IMR-90 (cell line): Measurements from ENCODE around the gene AKNA. TPM values are rescaled to one million over a fixed set of nuclear protein-coding genes. Genes with fewer than 3 reads are reported as not detected.

Source experiments
- ATAC-seq: fragments of 200-7000 bp; cut with Tn5 transposase; 2 replicates; pipeline ENCODE4 v1.9.1; 2020; ENCODE audit warnings: low read depth, mild to moderate bottlenecking, moderate library complexity
- BruUV-seq: library from RNA; stranded (reverse); fragments of 400-500 nt; replicated peaks from 2 replicates; lab custom pipeline; 2021; lab: Mats Ljungman, UMichigan
- CTCF ChIA-PET: fragments of 300-600 bp; formaldehyde crosslinking; extraction: SDS; loops from one replicate; lab custom pipeline; 2021; ENCODE audit warnings: antibody characterized with exemption; lab: Yijun Ruan, JAX
- POLR2A ChIA-PET: fragments of 300-600 bp; sonication (Branson Sonifier 250); formaldehyde crosslinking; loops from one replicate; lab custom pipeline; 2022; ENCODE audit warnings: antibody characterized with exemption; ENCODE audit not compliant: unreplicated experiment; lab: Charles Lee
- DNase-seq: peaks from one replicate; pipeline ENCODE4 v3.0.0; 2013
- H2AFZ ChIP-seq: replicated peaks from 2 replicates; pipeline ENCODE3; 2013; ENCODE audit warnings: low read length, mild to moderate bottlenecking; ENCODE audit not compliant: poor library complexity
- H2AK5ac ChIP-seq: 2 replicates; pipeline ENCODE4 v1.6.1; 2013; ENCODE audit warnings: low read depth, low read length, inconsistent platforms
- H2AK9ac ChIP-seq: replicated peaks from 2 replicates; pipeline ENCODE3; 2013; ENCODE audit warnings: mild to moderate bottlenecking, low read depth, low read length, moderate library complexity; ENCODE audit not compliant: poor library complexity
- H2BK120ac ChIP-seq: 2 replicates; pipeline ENCODE4 v1.6.1; 2013; ENCODE audit warnings: low read depth, low read length, inconsistent platforms
- H2BK15ac ChIP-seq: 3 replicates; pipeline ENCODE4 v1.6.1; 2013; ENCODE audit warnings: low read depth, low read length, inconsistent platforms
- H2BK20ac ChIP-seq: 2 replicates; pipeline ENCODE4 v1.6.1; 2013; ENCODE audit warnings: low read depth, mild to moderate bottlenecking, inconsistent platforms, low read length, moderate library complexity
- H2BK5ac ChIP-seq: 2 replicates; pipeline ENCODE4 v1.6.1; 2013; ENCODE audit warnings: mild to moderate bottlenecking, low read depth, low read length, inconsistent platforms; ENCODE audit not compliant: poor library complexity, severe bottlenecking
- H3K14ac ChIP-seq: replicated peaks from 2 replicates; pipeline ENCODE4 v1.6.1; 2013; ENCODE audit warnings: low read depth, low read length, inconsistent platforms
- H3K18ac ChIP-seq: 2 replicates; pipeline ENCODE4 v1.6.1; 2013; ENCODE audit warnings: low read depth, low read length, control low read depth
- H3K23ac ChIP-seq: 2 replicates; pipeline ENCODE4 v1.6.1; 2013; ENCODE audit warnings: low read depth, low read length, inconsistent platforms
- H3K27ac ChIP-seq: 2 replicates; pipeline ENCODE4 v1.5.1; 2013; ENCODE audit warnings: mild to moderate bottlenecking, control low read depth, low read length; ENCODE audit not compliant: insufficient read depth
- H3K27me3 ChIP-seq: 2 replicates; pipeline ENCODE4 v1.6.1; 2013; ENCODE audit warnings: low read length; ENCODE audit not compliant: control insufficient read depth, insufficient read depth
- H3K36me3 ChIP-seq: 2 replicates; pipeline ENCODE4 v1.6.1; 2013; ENCODE audit warnings: low read length, mixed read lengths; ENCODE audit not compliant: control insufficient read depth, insufficient read depth
- H3K4ac ChIP-seq: 2 replicates; pipeline ENCODE4 v1.6.1; 2013; ENCODE audit warnings: low read depth, low read length, inconsistent platforms
- H3K4me1 ChIP-seq: 2 replicates; pipeline ENCODE4 v1.6.1; 2013; ENCODE audit warnings: low read length, mixed read lengths; ENCODE audit not compliant: control insufficient read depth, insufficient read depth
- H3K4me2 ChIP-seq: 2 replicates; pipeline ENCODE4 v1.6.1; 2013; ENCODE audit warnings: low read depth, mild to moderate bottlenecking, control low read depth, low read length, moderate library complexity
- H3K4me3 ChIP-seq: 2 replicates; pipeline ENCODE4 v1.5.1; 2013; ENCODE audit warnings: low read depth, mild to moderate bottlenecking, control low read depth, low read length, moderate library complexity; ENCODE audit not compliant: insufficient read depth
- H3K56ac ChIP-seq: 2 replicates; pipeline ENCODE4 v1.6.1; 2013; ENCODE audit warnings: low read length, inconsistent platforms; ENCODE audit not compliant: insufficient read depth; ENCODE audit errors: extremely low read depth
- H3K79me1 ChIP-seq, 2 experiments: 2 replicates each; pipeline ENCODE4 v1.6.1; 2013; ENCODE audit warnings: low read length in 2 of 2, inconsistent platforms in 1 of 2, low read depth in 1 of 2
- H3K9ac ChIP-seq: 2 replicates; pipeline ENCODE4 v1.6.1; 2013; ENCODE audit warnings: low read depth, low read length, control low read depth
- H3K9me1 ChIP-seq: 2 replicates; pipeline ENCODE4 v1.6.1; 2013; ENCODE audit warnings: low read length, inconsistent platforms; ENCODE audit not compliant: insufficient read depth
- H3K9me3 ChIP-seq: 2 replicates; pipeline ENCODE4 v1.6.1; 2013; ENCODE audit warnings: low read length; ENCODE audit not compliant: control insufficient read depth, insufficient read depth
- H4K20me1 ChIP-seq: 2 replicates; pipeline ENCODE4 v1.6.1; 2013; ENCODE audit warnings: low read length, inconsistent platforms; ENCODE audit not compliant: insufficient read depth
- H4K5ac ChIP-seq: 2 replicates; pipeline ENCODE4 v1.6.1; 2013; ENCODE audit warnings: mild to moderate bottlenecking, low read depth, low read length, control low read depth
- H4K8ac ChIP-seq, 2 experiments: 2 replicates each; pipeline ENCODE4 v1.6.1; 2013; ENCODE audit warnings: low read depth in 2 of 2, low read length in 2 of 2, control low read depth in 1 of 2, inconsistent platforms in 1 of 2
- H4K91ac ChIP-seq: 2 replicates; pipeline ENCODE4 v1.6.1; 2013; ENCODE audit warnings: low read depth, low read length, inconsistent platforms; ENCODE audit not compliant: insufficient read depth
- MXI1 ChIP-seq: IDR thresholded peaks from 2 replicates; pipeline ENCODE4 v1.6.1; 2012; ENCODE audit warnings: low read depth, mild to moderate bottlenecking, low read length, moderate library complexity, borderline replicate concordance
- POLR2A ChIP-seq: IDR thresholded peaks from 2 replicates; pipeline ENCODE4 v1.6.1; 2012; ENCODE audit warnings: mild to moderate bottlenecking, low read depth, low read length
- whole genome bisulfite sequencing, 2 experiments: methylation state at CpG; one replicate each; pipeline versions ENCODE4 v1.1.5 to v1.1.7; 2013; ENCODE audit warnings: missing lambda C conversion rate in 2 of 2; ENCODE audit not compliant: insufficient read length in 1 of 2; ENCODE audit errors: extremely low coverage in 2 of 2; 5-methylcytosine and 5-hydroxymethylcytosine counted together
- dilution Hi-C: fragments of 300-500 bp; cut with HindIII; formaldehyde crosslinking; loops from one replicate; pipeline ENCODE4 v1.14.3; 2018; ENCODE audit warnings: low sequenced_read_pairs; ENCODE audit not compliant: unreplicated experiment
- in situ Hi-C: fragments of 300-500 bp; cut with MboI; formaldehyde crosslinking; loops from 3 replicates; pipeline ENCODE4 v1.14.3; 2019; ENCODE audit warnings: low sequenced_read_pairs, inconsistent platforms, mixed read lengths
- intact Hi-C: fragments of 100-400 bp; cut with micrococcal nuclease; formaldehyde crosslinking; loops from 2 replicates; pipeline ENCODE4 v1.10.0; 2022
- polyA plus RNA-seq, 3 experiments: library from polyadenylated mRNA; depleted of rRNA; stranded (reverse); fragments of >200 nt; gene quantifications; 2 replicates each; pipeline ENCODE4 v1.2.3, GENCODE V29; 2012; ENCODE audit warnings: low replicate concordance in 1 of 3
- total RNA-seq: library from RNA; depleted of rRNA; stranded (reverse); fragments of >200 nt; gene quantifications from 2 replicates; pipeline ENCODE4 v1.2.3, GENCODE V29; 2012

Gene AKNA
- total and polyA plus RNA-seq, 2 of the 4 experiments (the other 2 are of a cell fraction) = 2.7 to 7.3 TPM

DNA sequence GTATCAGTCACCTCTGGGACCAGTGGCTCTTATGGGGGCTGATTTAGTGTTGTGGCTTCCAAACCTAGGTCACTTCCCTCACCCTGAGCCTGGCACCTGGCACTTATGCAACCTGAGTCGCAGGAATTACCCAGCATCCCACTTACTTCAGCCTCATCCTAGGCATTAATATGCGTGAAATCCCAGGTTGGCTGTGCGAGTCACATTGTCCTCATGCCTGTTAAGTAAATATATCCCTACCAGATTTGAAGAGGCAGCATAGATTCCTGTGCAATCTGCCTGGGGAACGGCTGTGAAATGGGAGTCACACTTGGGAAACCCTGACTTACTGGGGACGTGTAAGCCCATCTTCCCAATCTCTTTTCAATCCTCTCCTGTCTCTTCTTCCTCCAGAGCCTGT, 42.7 kb upstream of the AKNA start:
- no peak overlapping the region for H2BK120ac ChIP-seq
- no peak overlapping the region for H3K4me2 ChIP-seq
- no peak overlapping the region for H3K14ac ChIP-seq
- H3K9me3 ChIP-seq = no peaks in the 10 kb centered on the region
- no peak overlapping the region for H2AK5ac ChIP-seq
- WGBS, 2 experiments = no CpG with 5 or more reads among the region's 5 CpGs
- no peak overlapping the region for H2AFZ ChIP-seq
- no peak for TF ChIP-seq POLR2A
- no peak for TF ChIP-seq MXI1
- H3K4me3 ChIP-seq = no peak overlapping the region
- H3K18ac ChIP-seq = no peak overlapping the region
- no peak overlapping the region for H3K27ac ChIP-seq
- peaks cover 25% of the 10 kb centered on the region for H3K27me3 ChIP-seq
- no peak overlapping the region for H4K91ac ChIP-seq
- intact Hi-C loops = loop anchor here (10.0 kb wide), 2 partner anchors 474 to 584 kb away; no protein-coding TSS in a partner anchor
- H3K4ac ChIP-seq = no peak overlapping the region
- H4K8ac ChIP-seq = no peak overlapping the region
- no peak overlapping the region for H2AK9ac ChIP-seq
- H3K4me1 ChIP-seq = no peaks in the 10 kb centered on the region
- no peak overlapping the region for H3K23ac ChIP-seq
- no peak for ATAC-seq
- H3K56ac ChIP-seq = no peak overlapping the region
- no peak overlapping the region for H2BK5ac ChIP-seq
- CTCF ChIA-PET = no interaction called here
- no peak overlapping the region for H3K9ac ChIP-seq
- POLR2A ChIA-PET = no interaction called here
- H4K5ac ChIP-seq = no peak overlapping the region
- no peaks in the 10 kb centered on the region for H3K36me3 ChIP-seq
- BruUV-seq = no TSS peak
- dilution Hi-C loops = no loop called here
- H3K9me1 ChIP-seq = no peaks in the 10 kb centered on the region
- H3K79me1 ChIP-seq = no peaks in the 10 kb centered on the region
- DNase-seq = no peak
- H2BK20ac ChIP-seq = no peak overlapping the region
- in situ Hi-C loops = loop anchor here (10.0 to 25.0 kb wide), 2 partner anchors 214 to 1082 kb away; no protein-coding TSS in a partner anchor
- H4K20me1 ChIP-seq = peaks cover 3% of the 10 kb centered on the region; the same call in 1 of the 2 replicates
- no peak overlapping the region for H2BK15ac ChIP-seq
